HCT116 (cell line): ENCODE results near the gene GIT2. TPM values are rescaled to one million over a fixed set of nuclear protein-coding genes. Genes with fewer than 3 reads are reported as not detected.
"Not testable (repeated sequence)": the region's sequence is repeated elsewhere in the genome, so short reads cannot be mapped to it uniquely, and the experiment has no call there.

Experiments
- ATAC-seq: fragments of 200-7000 bp; cut with Tn5 transposase; 2 replicates; pipeline ENCODE4 v1.9.1; 2020; ENCODE audit warnings: mild to moderate bottlenecking, moderate library complexity
- BruUV-seq: library from RNA; stranded (reverse); fragments of 400-500 nt; replicated peaks from 2 replicates; lab custom pipeline; 2021; lab: Mats Ljungman, UMichigan
- CTCF ChIA-PET: fragments of 300-600 bp; sonication (Branson Sonifier 250); formaldehyde crosslinking; loops from one replicate; lab custom pipeline; 2021; ENCODE audit warnings: antibody characterized with exemption; lab: Charles Lee
- POLR2A ChIA-PET: fragments of 300-600, 350-600 bp; sonication (Branson Sonifier 250); formaldehyde crosslinking; loops from one replicate; lab custom pipeline; 2021; ENCODE audit warnings: antibody characterized with exemption; lab: Charles Lee
- RAD21 ChIA-PET, 2 experiments: fragments of 300-600 bp; sonication (Branson Sonifier 250); formaldehyde crosslinking; loops; one replicate each; lab custom pipeline; 2023; ENCODE audit warnings: low total read pairs in 2 of 2; ENCODE audit not compliant: uncharacterized antibody in 2 of 2, unreplicated experiment in 2 of 2, low non-redundant PET in 1 of 2; lab: Charles Lee
- DNase-seq: peaks from one replicate; pipeline ENCODE4 v3.0.0-alpha.2; 2010; ENCODE audit warnings: low read depth, low spot score
- H2AFZ ChIP-seq: fragments of 200-600 bp; shearing (Covaris generic), sonication (generic); 2 replicates; pipeline ENCODE4 v1.6.1; 2017; ENCODE audit warnings: low read depth, mixed run types, mixed read lengths, antibody characterized with exemption, low read length; ENCODE audit not compliant: poor library complexity, severe bottlenecking
- H3K27ac ChIP-seq: 2 replicates; pipeline ENCODE4 v1.5.1; 2012; ENCODE audit warnings: low read depth, low read length
- H3K27me3 ChIP-seq: fragments of 200-600 bp; sonication (generic); 2 replicates; pipeline ENCODE4 v1.6.1; 2016; ENCODE audit warnings: mixed run types, low read length, mixed read lengths; ENCODE audit not compliant: insufficient read depth
- H3K36me3 ChIP-seq, 2 experiments: fragments of 200-500 bp in 1 of 2; fragments of 200-600 bp in 1 of 2; sonication (Bioruptor generic) in 1 of 2; sonication (generic) in 1 of 2; 2 replicates each; pipeline versions ENCODE4 v1.5.1 to v1.6.1; 2014 to 2016; ENCODE audit warnings: low read length in 2 of 2, inconsistent platforms in 1 of 2, mixed read lengths in 1 of 2, mixed run types in 1 of 2; ENCODE audit not compliant: insufficient read depth in 2 of 2, control insufficient read depth in 1 of 2
- H3K4me1 ChIP-seq, 2 experiments: fragments of 200-600 bp in 1 of 2; sonication (generic) in 1 of 2; 2 replicates each; pipeline versions ENCODE4 v1.5.1 to v1.6.1; 2012 to 2017; ENCODE audit warnings: low read length in 2 of 2, inconsistent platforms in 1 of 2, mild to moderate bottlenecking in 1 of 2, mixed read lengths in 1 of 2, mixed run types in 1 of 2, moderate library complexity in 1 of 2; ENCODE audit not compliant: insufficient read depth in 2 of 2, control insufficient read depth in 1 of 2
- H3K4me2 ChIP-seq: fragments of 200-600 bp; sonication (generic); 2 replicates; pipeline ENCODE4 v1.6.1; 2017; ENCODE audit warnings: mixed run types, low read length, mixed read lengths
- H3K4me3 ChIP-seq, 2 experiments: fragments of 200-600 bp in 1 of 2; sonication (generic) in 1 of 2; replicated peaks in 1 of 2; 2 replicates each; pipeline ENCODE4 v1.5.1; 2011 to 2016; ENCODE audit warnings: low read length in 2 of 2, control low read depth in 1 of 2, low read depth in 1 of 2, mild to moderate bottlenecking in 1 of 2, mixed read lengths in 1 of 2, mixed run types in 1 of 2
- H3K79me2 ChIP-seq: fragments of 200-600 bp; sonication (generic); 2 replicates; pipeline ENCODE4 v1.6.1; 2017; ENCODE audit warnings: mild to moderate bottlenecking, mixed run types, low read length, moderate library complexity, mixed read lengths; ENCODE audit not compliant: insufficient read depth
- H3K9ac ChIP-seq: fragments of 200-600 bp; sonication (generic); 2 replicates; pipeline ENCODE4 v1.6.1; 2016; ENCODE audit warnings: low read length, mixed read lengths
- H3K9me2 ChIP-seq: fragments of 200-600 bp; sonication (generic), shearing (Covaris generic); 2 replicates; pipeline ENCODE4 v1.6.1; 2017; ENCODE audit warnings: mixed run types, mild to moderate bottlenecking, moderate library complexity; ENCODE audit not compliant: insufficient read depth
- H3K9me3 ChIP-seq, 2 experiments: fragments of 200-500 bp in 1 of 2; fragments of 200-600 bp in 1 of 2; sonication (Bioruptor generic) in 1 of 2; sonication (generic) in 1 of 2; 2 replicates each; pipeline ENCODE4 v1.6.1; 2014 to 2017; ENCODE audit warnings: low read length in 2 of 2, mixed read lengths in 2 of 2, inconsistent platforms in 1 of 2, low read depth in 1 of 2, mild to moderate bottlenecking in 1 of 2, mixed run types in 1 of 2, moderate library complexity in 1 of 2; ENCODE audit not compliant: control insufficient read depth in 1 of 2, insufficient read depth in 1 of 2
- H4K20me1 ChIP-seq: fragments of 200-600 bp; sonication (generic), shearing (Covaris generic); 2 replicates; pipeline ENCODE4 v1.6.1; 2017; ENCODE audit warnings: mixed run types, mild to moderate bottlenecking, moderate library complexity; ENCODE audit not compliant: insufficient read depth
- CBX3 ChIP-seq: IDR thresholded peaks from 2 replicates; pipeline ENCODE4 v1.6.1; 2012; ENCODE audit warnings: low read depth
- RAD21 ChIP-seq: IDR thresholded peaks from 2 replicates; pipeline ENCODE4 v1.6.1; 2012; ENCODE audit warnings: low read depth, mild to moderate bottlenecking
- YY1 ChIP-seq: IDR thresholded peaks from 2 replicates; pipeline ENCODE4 v1.6.1; 2011; ENCODE audit warnings: low read length, low read depth, moderate library complexity, mild to moderate bottlenecking; ENCODE audit not compliant: insufficient replicate concordance; ENCODE audit errors: extremely low read depth
- ZFX ChIP-seq: fragments of 450-650 bp; IDR thresholded peaks from 2 replicates; pipeline ENCODE4 v1.6.1; 2017
- intact Hi-C: fragments of 100-400 bp; cut with micrococcal nuclease; formaldehyde crosslinking; loops from 2 replicates; pipeline ENCODE4 v1.10.0; 2022
- total RNA-seq: library from RNA; stranded (reverse); gene quantifications from one replicate; pipeline ENCODE4 v1.2.1, GENCODE V29; 2021; ENCODE audit not compliant: unreplicated experiment
- TF ChIP-seq, protein P1 (sequence below): IDR thresholded peaks from 2 replicates; pipeline ENCODE4 v1.6.1; 2012; ENCODE audit warnings: low read depth
- TF ChIP-seq, protein P2 (sequence below), 3 experiments: fragments of 200-600 bp in 1 of 3; sonication (generic) in 1 of 3; IDR thresholded peaks in 2 of 3; conservative IDR thresholded peaks in 1 of 3; 2 replicates each; pipeline ENCODE4 v1.5.1; 2012 to 2017; ENCODE audit warnings: low read depth in 2 of 3, low read length in 2 of 3, antibody characterized with exemption in 1 of 3, borderline replicate concordance in 1 of 3, control low read depth in 1 of 3, mild to moderate bottlenecking in 1 of 3, mixed read lengths in 1 of 3, mixed run types in 1 of 3, moderate library complexity in 1 of 3; ENCODE audit not compliant: insufficient read depth in 1 of 3
- TF ChIP-seq, protein P3 (sequence below): IDR thresholded peaks from 2 replicates; pipeline ENCODE4 v1.6.1; 2012
- TF ChIP-seq, protein P4 (sequence below): IDR thresholded peaks from 2 replicates; pipeline ENCODE4 v1.6.1; 2012

GIT2 gene
- total RNA-seq, 1 experiment from 2014 or later = 21.5 TPM

DNA sequence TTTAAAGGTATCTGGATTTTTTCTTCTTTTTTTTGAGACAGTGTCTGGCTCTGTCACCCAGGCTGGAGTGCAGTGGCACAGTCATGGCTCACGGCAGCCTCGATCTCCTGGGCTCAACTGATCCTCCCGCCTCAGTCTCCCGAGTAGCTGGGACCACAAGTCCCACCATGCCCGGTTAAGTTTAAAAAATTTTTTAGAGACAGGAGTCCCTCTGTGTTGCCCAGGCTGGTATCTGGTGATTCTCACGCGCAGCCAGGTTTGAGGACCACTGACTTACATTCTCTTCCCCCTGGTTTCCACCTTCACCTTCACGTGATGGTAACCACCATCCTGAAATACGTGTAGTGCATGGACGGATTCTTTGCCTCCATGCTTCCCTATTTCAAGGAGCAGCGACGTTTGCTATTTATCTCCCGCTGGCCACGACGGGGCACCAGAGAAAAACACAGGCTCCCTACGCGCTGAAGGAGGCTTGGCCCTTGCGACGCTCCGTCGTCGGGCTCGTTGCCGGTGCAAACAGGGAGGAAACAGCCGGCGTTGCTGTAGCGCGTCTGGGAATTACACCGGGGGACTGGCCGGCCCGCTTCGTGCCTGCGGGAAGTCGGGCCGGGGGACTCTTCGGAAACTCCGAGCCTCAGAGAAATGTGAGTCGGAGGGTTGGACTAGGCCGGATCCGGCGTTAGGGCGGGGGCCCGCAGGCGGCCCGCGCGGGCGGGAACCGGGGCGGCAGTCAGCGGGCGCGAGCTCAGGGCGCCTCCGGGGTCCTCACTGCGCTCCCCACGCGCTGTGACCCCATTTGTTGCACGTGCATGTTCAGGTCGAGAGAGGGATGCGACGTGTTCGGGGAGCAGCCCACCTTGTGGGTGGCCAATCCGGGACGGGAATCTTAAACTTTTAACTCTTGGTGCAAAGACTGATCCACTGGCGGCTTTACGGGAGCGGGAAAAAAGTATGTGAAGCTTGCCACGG lies 96.1 kb downstream of the GIT2 start, which contains the start of gene TCHP (continued):
- TF ChIP-seq, protein P1, sequence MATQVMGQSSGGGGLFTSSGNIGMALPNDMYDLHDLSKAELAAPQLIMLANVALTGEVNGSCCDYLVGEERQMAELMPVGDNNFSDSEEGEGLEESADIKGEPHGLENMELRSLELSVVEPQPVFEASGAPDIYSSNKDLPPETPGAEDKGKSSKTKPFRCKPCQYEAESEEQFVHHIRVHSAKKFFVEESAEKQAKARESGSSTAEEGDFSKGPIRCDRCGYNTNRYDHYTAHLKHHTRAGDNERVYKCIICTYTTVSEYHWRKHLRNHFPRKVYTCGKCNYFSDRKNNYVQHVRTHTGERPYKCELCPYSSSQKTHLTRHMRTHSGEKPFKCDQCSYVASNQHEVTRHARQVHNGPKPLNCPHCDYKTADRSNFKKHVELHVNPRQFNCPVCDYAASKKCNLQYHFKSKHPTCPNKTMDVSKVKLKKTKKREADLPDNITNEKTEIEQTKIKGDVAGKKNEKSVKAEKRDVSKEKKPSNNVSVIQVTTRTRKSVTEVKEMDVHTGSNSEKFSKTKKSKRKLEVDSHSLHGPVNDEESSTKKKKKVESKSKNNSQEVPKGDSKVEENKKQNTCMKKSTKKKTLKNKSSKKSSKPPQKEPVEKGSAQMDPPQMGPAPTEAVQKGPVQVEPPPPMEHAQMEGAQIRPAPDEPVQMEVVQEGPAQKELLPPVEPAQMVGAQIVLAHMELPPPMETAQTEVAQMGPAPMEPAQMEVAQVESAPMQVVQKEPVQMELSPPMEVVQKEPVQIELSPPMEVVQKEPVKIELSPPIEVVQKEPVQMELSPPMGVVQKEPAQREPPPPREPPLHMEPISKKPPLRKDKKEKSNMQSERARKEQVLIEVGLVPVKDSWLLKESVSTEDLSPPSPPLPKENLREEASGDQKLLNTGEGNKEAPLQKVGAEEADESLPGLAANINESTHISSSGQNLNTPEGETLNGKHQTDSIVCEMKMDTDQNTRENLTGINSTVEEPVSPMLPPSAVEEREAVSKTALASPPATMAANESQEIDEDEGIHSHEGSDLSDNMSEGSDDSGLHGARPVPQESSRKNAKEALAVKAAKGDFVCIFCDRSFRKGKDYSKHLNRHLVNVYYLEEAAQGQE = no peak
- TF ChIP-seq CBX3 = peak; percentile 92
- TF ChIP-seq, protein P2, sequence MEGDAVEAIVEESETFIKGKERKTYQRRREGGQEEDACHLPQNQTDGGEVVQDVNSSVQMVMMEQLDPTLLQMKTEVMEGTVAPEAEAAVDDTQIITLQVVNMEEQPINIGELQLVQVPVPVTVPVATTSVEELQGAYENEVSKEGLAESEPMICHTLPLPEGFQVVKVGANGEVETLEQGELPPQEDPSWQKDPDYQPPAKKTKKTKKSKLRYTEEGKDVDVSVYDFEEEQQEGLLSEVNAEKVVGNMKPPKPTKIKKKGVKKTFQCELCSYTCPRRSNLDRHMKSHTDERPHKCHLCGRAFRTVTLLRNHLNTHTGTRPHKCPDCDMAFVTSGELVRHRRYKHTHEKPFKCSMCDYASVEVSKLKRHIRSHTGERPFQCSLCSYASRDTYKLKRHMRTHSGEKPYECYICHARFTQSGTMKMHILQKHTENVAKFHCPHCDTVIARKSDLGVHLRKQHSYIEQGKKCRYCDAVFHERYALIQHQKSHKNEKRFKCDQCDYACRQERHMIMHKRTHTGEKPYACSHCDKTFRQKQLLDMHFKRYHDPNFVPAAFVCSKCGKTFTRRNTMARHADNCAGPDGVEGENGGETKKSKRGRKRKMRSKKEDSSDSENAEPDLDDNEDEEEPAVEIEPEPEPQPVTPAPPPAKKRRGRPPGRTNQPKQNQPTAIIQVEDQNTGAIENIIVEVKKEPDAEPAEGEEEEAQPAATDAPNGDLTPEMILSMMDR (IDR thresholded peaks at IDR 0.05 in 2 of 3, conservative IDR thresholded peaks at IDR 0.05 in 1 of 3; ENCODE audit: borderline replicate concordance in 1 of 3, insufficient read depth in 1 of 3, low read depth in 2 of 3, low read length in 2 of 3) = peak; percentile 11 to 40 (median 18); a peak in 3 of 6 replicates
- TF ChIP-seq, protein P3, sequence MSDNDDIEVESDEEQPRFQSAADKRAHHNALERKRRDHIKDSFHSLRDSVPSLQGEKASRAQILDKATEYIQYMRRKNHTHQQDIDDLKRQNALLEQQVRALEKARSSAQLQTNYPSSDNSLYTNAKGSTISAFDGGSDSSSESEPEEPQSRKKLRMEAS = peak; percentile 89
- TF ChIP-seq, protein P4, sequence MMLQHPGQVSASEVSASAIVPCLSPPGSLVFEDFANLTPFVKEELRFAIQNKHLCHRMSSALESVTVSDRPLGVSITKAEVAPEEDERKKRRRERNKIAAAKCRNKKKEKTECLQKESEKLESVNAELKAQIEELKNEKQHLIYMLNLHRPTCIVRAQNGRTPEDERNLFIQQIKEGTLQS = no peak
- peak; percentile 37; the same call in 1 of the 2 replicates for TF ChIP-seq RAD21
- peak; percentile 84 for TF ChIP-seq ZFX
- TF ChIP-seq YY1 = peak; percentile 86

DNA sequence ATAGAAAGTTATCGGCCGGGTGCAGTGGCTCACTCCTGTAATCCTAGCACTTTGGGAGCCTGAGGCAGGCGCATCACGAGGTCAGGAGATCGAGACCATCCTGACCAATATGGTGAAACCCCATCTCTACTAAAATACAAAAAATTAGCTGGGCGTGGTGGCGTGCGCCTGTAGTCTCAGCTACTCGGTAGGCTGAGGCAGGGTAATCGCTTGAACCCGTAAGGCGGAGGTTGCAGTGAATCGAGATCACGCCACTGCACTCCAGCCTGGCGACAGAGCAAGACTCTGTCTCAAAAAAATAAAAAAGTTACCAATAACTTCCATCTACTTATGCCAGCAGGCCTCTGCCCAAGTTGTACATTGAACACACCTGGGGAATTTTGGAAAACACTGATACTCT lies 96.8 kb downstream of the GIT2 start:
- Histone ChIP-seq H3K27ac (peak overlapping the region; percentile 65), H3K36me3 (peaks cover 6 to 15% of the 10 kb centered on the region in 2 experiments; a peak in 3 of 4 replicates), H3K4me3 (peak overlapping the region; percentile 76 to 79), H2AFZ (peak overlapping the region; percentile 28), H3K79me2 (peaks cover 18% of the 10 kb centered on the region; the same call in 1 of the 2 replicates), H3K4me2 (peak overlapping the region; percentile 90), H3K9ac (peak overlapping the region; percentile 80), H3K4me1 (peaks cover 6 to 25% of the 10 kb centered on the region in 2 experiments; a peak in 3 of 4 replicates)
- H3K9me3 ChIP-seq, H4K20me1 ChIP-seq, CTCF ChIA-PET, H3K27me3 ChIP-seq, RAD21 ChIA-PET, DNase-seq, H3K9me2 ChIP-seq, ATAC-seq, BruUV-seq, intact Hi-C loops, POLR2A ChIA-PET: not testable (repeated sequence)
